ENCODE measurements around the gene GHR. TPM values are rescaled to one million over a fixed set of nuclear protein-coding genes. Genes with fewer than 3 reads are reported as not detected.

Gene GHR
- 0.19 and 0.27 TPM in 2 replicates for total RNA-seq (2021; fragmentation: NEBNext Ultra II Directional; extraction: Animal tissue kit (Norgen Biotek cat#: 25700))
- 0.09 and 0.15 TPM in 2 replicates for polyA plus RNA-seq (2011; rRNA removed)
- polyA plus RNA-seq (2011; cell fraction: cytosol; rRNA removed): 0.17 TPM
- polyA plus RNA-seq (2011; cell fraction: nucleus; rRNA removed): not detected
- polyA plus RNA-seq (2012, experiment 1 of 2): 0.17 to 0.48 TPM (median 0.22 TPM) in 4 replicates
- 0.04 TPM for polyA plus RNA-seq (2012, experiment 2 of 2)
- polyA plus RNA-seq (2013, experiment 1 of 2): 0.24 TPM
- 0.33 TPM for polyA plus RNA-seq (2013, experiment 2 of 2)
- 0.41 and 1.1 TPM in 2 replicates for polyA minus RNA-seq (2011; rRNA and poly(A)+ RNA removed)
- not detected for polyA minus RNA-seq (2011; cell fraction: cytosol; rRNA and poly(A)+ RNA removed)
- polyA minus RNA-seq (2011; cell fraction: nucleus; rRNA and poly(A)+ RNA removed): 0.90 TPM
- long read RNA-seq, experiment 1: 0 reads
- long read RNA-seq, experiment 2: 0 reads

GRCh38 chr5:42423285-42424165, at the start of gene GHR:
TSS of gene GHR (plus strand) at chr5:42423439. CDS start at chr5:42565875, 142,436 bp downstream.
- Histone ChIP-seq H3K56ac (replicated peaks; ENCODE audit: insufficient read length, low read depth, low read length) (no peak within 1 kb of the TSS), H4K8ac (ENCODE audit: extremely low read depth, insufficient read depth, low read length) (no peak within 1 kb of the TSS), H2BK20ac (ENCODE audit: low read length) (no peak within 1 kb of the TSS), H3K18ac (ENCODE audit: extremely low read depth, low read length) (peak within 1 kb of the TSS; percentile 90; the same call in 1 of the 2 replicates), H2AFZ (ENCODE audit: low read length) (peak within 1 kb of the TSS; percentile 93; the same call in 1 of the 2 replicates), H4K5ac (ENCODE audit: insufficient read length, low read depth, low read length) (no peak within 1 kb of the TSS), H2BK12ac (ENCODE audit: low read depth, low read length) (0 out of 2 replicates have a peak within 1 kb of the TSS, but pooled peaks have one; percentile 11), H2AK5ac (ENCODE audit: low read depth, low read length) (no peak within 1 kb of the TSS), H3K79me1 (ENCODE audit: low read depth, low read length) (no peaks in the 10 kb centered on the region), H3K36me3 (ENCODE audit: control insufficient read depth in 2 of 4, insufficient read depth in 4 of 4, low read length in 3 of 4) (no peaks in the 10 kb centered on the region), H3K4ac (replicated peaks; ENCODE audit: insufficient read length, low read depth, low read length) (no peak within 1 kb of the TSS), H3K79me2 (ENCODE audit: control insufficient read depth in 1 of 2, insufficient read depth in 2 of 2, low read length in 2 of 2) (no peaks in the 10 kb centered on the region), H3K23me2 (ENCODE audit: low read depth, low read length) (peaks cover 10% of the 10 kb centered on the region), H3K9ac (replicated peaks in 1 of 4; ENCODE audit: extremely low read depth in 1 of 4, low read depth in 3 of 4, low read length in 3 of 4) (no peak within 1 kb of the TSS; a peak in 1 of 7 replicates), H3K4me2 (ENCODE audit: insufficient read depth in 1 of 2, low read depth in 2 of 2, low read length in 2 of 2) (peak within 1 kb of the TSS; percentile 86 to 98), H3K4me3 (ENCODE audit: extremely low read depth in 1 of 4, insufficient read depth in 2 of 4, low read depth in 3 of 4, low read length in 4 of 4) (peak within 1 kb of the TSS; percentile 47 to 78 (median 53)), H2BK5ac (ENCODE audit: low read depth, low read length) (no peak within 1 kb of the TSS), H3K9me3 (ENCODE audit: insufficient read depth in 2 of 2, low read depth in 1 of 2, low read length in 1 of 2) (no peaks in the 10 kb centered on the region), H3K27ac (ENCODE audit: low read depth, low read length) (no peak within 1 kb of the TSS), H2BK15ac (ENCODE audit: low read length) (no peak within 1 kb of the TSS), H4K20me1 (replicated peaks in 1 of 2; ENCODE audit: control insufficient read depth in 1 of 2, insufficient read depth in 2 of 2, low read length in 2 of 2) (no peaks in the 10 kb centered on the region), H3K23ac (ENCODE audit: insufficient read length) (no peak within 1 kb of the TSS), H2BK120ac (replicated peaks; ENCODE audit: low read depth, low read length) (no peak within 1 kb of the TSS), H4K91ac (replicated peaks; ENCODE audit: insufficient read length, low read length) (no peak within 1 kb of the TSS), H3K14ac (ENCODE audit: insufficient read length) (no peak within 1 kb of the TSS), H3K4me1 (replicated peaks in 1 of 4; ENCODE audit: control insufficient read depth in 3 of 4, insufficient read depth in 4 of 4, low read length in 3 of 4) (peaks cover 0 to 10% (median 4%) of the 10 kb centered on the region in 4 experiments; a peak in 4 of 7 replicates), H3K27me3 (replicated peaks in 1 of 4; ENCODE audit: control insufficient read depth in 3 of 4, extremely low read depth in 1 of 4, insufficient read depth in 3 of 4, low read length in 3 of 4) (peaks cover 0 to 19% (median 16%) of the 10 kb centered on the region in 4 experiments; a peak in 6 of 7 replicates)
- DNase-seq (ENCODE audit: low read depth in 1 of 2, low spot score in 2 of 2) (peak; percentile 67 to 83), FAIRE-seq (no peak)
- ChIA-PET POLR2A (ENCODE audit: partially characterized antibody) (interaction anchor here (0.6 kb wide), 2 partner anchors 40 to 346 kb away, joined by 3 to 4 read pairs; no protein-coding TSS in a partner anchor), CTCF (ENCODE audit: partially characterized antibody) (interaction anchor here (0.6 to 2.7 kb wide), 36 partner anchors 10 to 567 kb away, joined by 3 to 26 read pairs (median 4); partner anchors contain the start of gene CCDC152)
- 3% methylated on average over 22 of the region's 60 CpGs; no CpG with 5 or more reads in 1 of the 2 experiments for WGBS, 2 experiments (ENCODE audit: extremely low coverage in 1 of 2, insufficient coverage in 1 of 2, insufficient read length in 1 of 2, insufficient replicate concordance in 2 of 2, low coverage in 1 of 2, low lambda C conversion rate in 2 of 2, missing lambda C conversion rate in 1 of 2)
- no peak for TF ChIP-seq CBX5 (IDR thresholded peaks at IDR 0.05; ENCODE audit: low read depth, low read length)
- no peak for TF ChIP-seq ZNF274 (IDR thresholded peaks at IDR 0.05; ENCODE audit: borderline replicate concordance, extremely low read depth, low read length)
- peak; percentile 39 for TF ChIP-seq CREB1 (IDR thresholded peaks at IDR 0.05)
- TF ChIP-seq SP4 (IDR thresholded peaks at IDR 0.05; ENCODE audit: low read length): no peak
- TF ChIP-seq KDM4A (IDR thresholded peaks at IDR 0.05; ENCODE audit: low read depth, low read length, severe bottlenecking): peak; percentile 47
- peak; percentile 80 for TF ChIP-seq TBP (IDR thresholded peaks at IDR 0.05; ENCODE audit: low read depth, low read length)
- TF ChIP-seq CTCF (IDR thresholded peaks at IDR 0.05; ENCODE audit: control extremely low read depth in 1 of 3, insufficient read depth in 1 of 3, low read depth in 1 of 3, low read length in 3 of 3): peak; percentile 60 to 82 (median 64)

Measured in H1 (cell line).